Stimulated activated CD4-positive, alpha-beta T cell treated with anti-CD3 and anti-CD28 coated beads, TNF-alpha, amount 100 ng/mL, for 48 hours (primary cell): ENCODE results near the gene ANKRD53.

ENCODE experiments used
- DNase-seq, 3 donors: peaks; one replicate each; pipeline ENCODE4 v3.0.0-alpha.2; 2020; ENCODE audit warnings: low read depth in 3 of 3

Gene ANKRD53

GRCh38 chr2:70978341-70979179, at the start of gene ANKRD53:
ANKRD53 (plus strand) TSS chr2:70978630; CDS start chr2:70978646, 16 bp downstream.
- no peak for DNase-seq

DNA sequence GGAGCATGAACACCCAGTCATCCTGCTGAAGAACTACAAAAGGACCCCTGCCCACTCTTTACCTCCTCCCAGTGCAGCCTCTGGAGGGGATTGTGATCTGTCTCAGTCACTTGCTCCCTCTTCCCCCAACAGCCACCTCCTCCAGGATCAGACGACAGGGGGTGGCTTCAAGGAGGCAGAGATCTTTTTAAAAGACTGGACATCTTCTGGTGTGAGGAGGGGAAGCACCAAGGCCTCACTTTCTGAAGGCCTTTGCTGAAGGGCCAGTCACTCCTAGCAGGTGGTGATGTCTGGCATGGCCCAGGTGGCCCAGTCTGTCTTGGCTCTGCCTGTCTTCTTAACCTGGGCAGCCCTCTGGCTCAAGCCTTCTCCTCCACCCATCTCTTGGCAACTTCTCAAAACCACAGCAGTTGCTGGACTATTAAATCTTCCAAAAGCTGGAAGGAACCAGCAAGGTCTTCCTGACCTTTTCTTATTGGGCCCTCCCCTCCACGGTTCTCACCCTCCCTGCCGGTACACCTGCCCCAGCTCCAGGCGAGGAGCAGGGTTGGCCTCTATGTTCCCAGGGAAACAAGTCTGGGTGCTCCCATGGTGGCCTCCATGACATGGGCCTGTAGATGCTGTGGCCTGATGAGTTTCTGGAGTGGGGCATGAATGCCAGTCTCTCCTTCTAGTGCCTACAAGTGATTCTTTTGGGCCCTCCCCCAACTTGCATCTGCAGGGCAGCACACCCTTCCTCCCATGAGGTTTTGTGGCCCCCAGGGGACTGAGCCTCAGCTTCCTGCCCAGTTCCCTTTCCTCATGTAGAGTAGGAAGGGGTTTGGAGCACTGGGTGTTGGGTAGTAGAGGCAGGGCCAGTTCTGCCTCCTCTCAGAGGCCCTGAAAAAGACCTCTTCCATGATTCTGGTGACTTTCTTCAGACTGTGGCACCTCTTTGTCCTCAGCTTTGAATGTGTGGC, 47.8 kb upstream of the ANKRD53 start:
- no peak for DNase-seq

DNA sequence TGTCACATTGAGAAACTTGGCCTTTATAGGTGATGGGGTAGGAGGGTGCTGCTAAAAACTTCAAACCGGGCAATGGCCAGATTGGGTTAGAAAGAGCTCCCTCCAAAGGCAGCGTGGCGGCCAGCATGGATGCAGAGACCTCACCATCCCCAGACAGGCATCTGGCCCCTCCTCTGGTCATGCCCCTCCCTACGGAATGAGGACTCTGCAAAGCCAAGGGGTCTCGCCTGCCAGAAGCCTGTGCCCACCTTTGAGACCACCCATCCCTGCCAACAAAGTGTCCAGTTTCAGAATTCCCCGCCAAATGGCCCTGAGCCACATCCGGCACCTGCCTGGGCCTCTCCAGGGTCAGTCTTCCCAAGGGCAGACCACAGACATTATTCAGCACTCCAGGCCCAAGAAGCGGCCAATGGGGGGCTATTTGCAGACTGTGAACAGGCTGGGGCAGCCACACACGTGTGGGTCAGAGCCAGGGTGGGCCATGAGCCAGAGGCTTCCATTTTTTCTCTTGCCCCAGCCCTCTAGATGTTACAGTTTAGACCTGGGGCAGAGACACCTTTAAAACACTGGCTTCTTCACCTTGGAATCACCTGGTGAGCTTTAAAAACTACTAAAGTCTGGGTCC, 46.9 kb upstream of the ANKRD53 start:
- DNase-seq, result no peak

DNA sequence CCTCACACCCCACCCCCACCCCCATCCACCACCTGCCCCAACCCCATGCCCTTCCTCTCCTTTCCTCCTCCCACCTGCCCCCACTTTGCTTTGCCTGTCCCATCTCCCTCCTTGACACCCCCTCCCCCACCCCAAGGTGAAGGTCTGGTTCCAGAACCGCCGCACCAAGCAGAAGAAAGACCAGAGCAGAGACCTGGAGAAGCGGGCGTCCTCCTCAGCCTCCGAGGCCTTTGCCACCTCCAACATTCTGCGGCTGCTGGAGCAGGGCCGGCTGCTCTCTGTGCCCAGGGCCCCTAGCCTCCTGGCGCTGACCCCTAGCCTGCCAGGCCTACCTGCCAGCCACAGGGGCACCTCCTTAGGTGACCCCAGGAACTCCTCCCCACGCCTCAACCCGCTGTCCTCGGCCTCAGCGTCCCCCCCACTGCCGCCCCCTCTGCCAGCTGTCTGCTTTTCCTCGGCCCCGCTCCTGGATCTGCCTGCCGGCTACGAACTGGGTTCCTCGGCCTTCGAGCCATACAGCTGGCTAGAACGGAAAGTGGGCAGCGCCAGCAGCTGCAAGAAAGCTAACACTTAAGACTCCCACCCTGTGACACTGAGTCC, 45.7 kb upstream of the ANKRD53 start:
- DNase-seq, result no peak

DNA sequence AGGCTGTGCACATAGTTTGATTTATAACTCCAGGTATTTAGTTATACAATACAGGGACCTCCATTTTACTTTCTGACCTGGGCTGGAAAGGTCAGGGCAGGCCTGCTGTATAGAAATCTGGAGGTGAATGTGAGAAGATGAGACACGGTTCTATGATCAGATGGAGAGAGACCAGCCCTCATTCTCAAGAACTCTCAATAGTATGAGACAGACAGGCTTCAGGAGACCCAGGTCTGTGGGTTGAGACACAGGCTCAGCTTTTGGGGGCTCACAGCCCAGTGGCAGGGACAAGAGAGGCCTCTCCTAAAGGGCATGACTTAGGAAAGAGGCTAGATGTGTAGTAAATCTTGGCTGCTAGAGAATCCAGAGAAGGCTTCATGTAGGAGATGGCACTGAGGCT, 43.4 kb upstream of the ANKRD53 start:
- no peak for DNase-seq

GRCh38 chr2:70935468-70936164, 42.8 kb upstream of the ANKRD53 start, which contains the start of gene ATP6V1B1:
ATP6V1B1 (plus strand) TSS chr2:70935900; CDS start chr2:70935955, 55 bp downstream.
- DNase-seq, result no peak

DNA sequence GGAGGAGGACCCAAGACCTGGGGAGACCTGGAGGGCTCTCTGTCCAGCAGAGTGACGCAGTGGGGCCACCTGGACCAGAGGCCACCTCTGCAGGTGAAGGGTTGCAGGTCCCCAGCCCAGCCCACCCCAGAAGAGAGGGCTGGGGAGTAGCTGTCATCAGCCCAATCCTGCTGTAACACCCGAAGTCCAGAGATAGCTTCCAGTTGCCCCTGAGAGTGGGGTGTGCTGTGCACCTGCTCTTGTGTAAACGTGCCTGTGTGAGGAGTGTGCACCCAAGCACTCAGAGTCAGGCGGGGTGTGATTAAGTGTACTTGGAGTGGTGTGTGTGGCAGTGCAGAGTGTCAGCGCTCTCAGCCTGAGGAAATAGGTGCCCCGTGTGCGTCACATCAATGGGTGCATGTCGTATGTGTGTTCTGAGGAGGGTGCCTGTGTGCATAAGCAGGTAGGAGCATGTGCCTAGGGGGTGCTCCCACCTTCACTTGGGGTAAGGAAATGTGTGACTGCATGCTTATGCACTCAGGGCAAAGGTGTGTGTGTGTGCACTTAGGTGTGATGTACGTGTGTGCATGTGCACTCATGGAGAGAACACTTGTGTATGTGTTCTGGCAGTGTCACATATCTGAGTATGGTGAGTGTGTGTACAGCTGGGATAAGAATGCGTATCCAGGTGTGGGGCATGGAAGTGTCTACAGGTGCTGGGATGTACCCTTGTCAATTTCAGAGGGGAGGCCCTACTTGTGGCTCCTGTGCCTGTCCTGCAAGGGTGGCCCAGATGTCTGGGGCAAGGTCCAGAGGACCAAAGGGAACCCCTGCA, 42.1 kb upstream of the ANKRD53 start:
- no peak for DNase-seq

- no peak for DNase-seq
Measured at GRCh38 chr2:70936979-70937811, 41.2 kb upstream of the ANKRD53 start.

DNA sequence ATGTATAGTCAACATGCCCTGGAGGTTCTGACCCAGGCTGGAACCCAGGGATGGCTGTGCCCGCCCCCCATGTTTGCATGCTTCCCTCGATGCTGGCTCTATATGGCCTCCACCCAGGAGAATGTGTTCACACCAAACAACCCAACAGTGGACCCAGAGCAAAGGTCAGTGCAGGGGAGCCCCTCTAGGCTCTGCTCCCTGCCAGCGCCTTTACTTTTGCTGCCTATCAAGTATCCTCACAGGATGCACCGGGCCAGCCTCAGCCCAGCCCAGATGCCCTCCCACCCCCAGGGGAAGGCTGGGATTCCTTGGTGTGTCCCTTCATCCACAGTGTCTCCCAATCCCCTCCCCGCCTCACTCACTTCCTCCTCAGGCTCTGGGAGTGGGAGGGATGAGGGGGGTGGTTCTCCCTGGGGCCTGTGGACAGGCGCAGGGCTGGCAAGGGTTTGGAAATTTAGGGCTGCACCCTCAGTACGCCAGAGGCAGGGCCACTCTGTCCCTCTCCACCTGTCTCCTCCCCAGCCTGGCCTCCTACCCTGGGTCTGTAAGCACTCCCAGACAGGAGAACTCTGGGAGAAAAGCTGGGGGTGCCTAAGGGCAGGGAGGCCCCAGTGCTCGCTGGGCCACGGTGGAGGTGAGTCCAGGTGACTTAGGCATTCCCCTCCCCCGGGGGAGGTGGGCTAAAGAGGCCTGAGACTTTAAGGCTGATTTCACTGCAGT, 40.4 kb upstream of the ANKRD53 start:
- no peak for DNase-seq

- no peak for DNase-seq
Measured at GRCh38 chr2:70938586-70938950, 39.9 kb upstream of the ANKRD53 start.

- no peak for DNase-seq
Measured at GRCh38 chr2:70939001-70939838, 39.2 kb upstream of the ANKRD53 start.

GRCh38 chr2:70939839-70940580, 38.4 kb upstream of the ANKRD53 start:
- DNase-seq, result no peak

DNA sequence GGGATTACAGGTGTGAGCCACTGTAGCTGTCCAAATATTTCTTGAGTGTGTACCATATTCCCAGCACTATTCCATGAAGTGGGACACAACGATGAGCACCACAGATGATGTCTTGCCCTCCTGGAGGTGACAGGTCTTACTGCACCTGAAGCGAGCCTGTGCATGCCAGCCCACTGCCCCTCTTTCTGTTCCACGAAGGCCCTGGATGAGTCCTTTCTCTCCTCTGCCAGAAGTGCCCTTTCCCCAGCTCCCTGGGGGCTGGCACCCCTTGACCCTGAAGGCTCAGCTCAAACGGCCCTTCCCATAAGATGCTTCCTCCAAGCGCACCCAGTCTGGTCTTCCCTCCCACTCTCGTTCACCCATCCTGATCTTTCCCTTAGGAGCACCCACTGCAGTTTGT, 37.2 kb upstream of the ANKRD53 start:
- DNase-seq, result no peak

DNA sequence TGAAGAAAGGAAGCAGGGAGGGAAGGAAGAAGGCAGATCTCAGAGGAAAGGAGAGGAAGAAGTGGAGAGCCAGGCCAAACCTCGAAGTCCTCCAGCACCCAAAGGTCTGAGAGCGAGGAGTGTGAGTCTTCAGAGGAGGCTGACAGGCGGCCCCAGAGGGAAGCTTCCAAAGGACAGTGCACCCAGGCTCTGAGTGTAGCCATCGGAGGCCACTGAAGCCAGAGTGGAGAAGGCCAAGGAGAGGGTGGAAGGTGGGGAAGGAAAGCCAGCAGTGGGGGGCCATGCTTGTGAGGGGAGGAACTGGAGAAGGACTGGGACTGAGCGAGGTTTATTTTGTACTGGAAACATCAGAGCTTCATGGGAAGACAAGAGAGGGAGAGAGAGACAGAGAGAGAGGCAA, 36.7 kb upstream of the ANKRD53 start:
- no peak for DNase-seq

- no peak for DNase-seq
Measured at GRCh38 chr2:70942396-70943204, 35.8 kb upstream of the ANKRD53 start.

- DNase-seq, result no peak
Measured at GRCh38 chr2:70943205-70943871, 35.1 kb upstream of the ANKRD53 start.
